ENCODE results near the gene ZNF12.
"Not testable (repeated sequence)": the region's sequence is repeated elsewhere in the genome, so short reads cannot be mapped to it uniquely, and the experiment has no call there.

GRCh38 chr7:6728893-6729491, 22.2 kb upstream of the ZNF12 start:
- not testable (repeated sequence) for TF ChIP-seq SP1 (IDR thresholded peaks at IDR 0.05); FOXK2 (IDR thresholded peaks at IDR 0.05); FOXM1 (IDR thresholded peaks at IDR 0.05; ENCODE audit: borderline replicate concordance); LEF1 (IDR thresholded peaks at IDR 0.05; ENCODE audit: borderline replicate concordance); TARDBP (IDR thresholded peaks at IDR 0.05)
